ENCODE results near the gene ERICH4. TPM values are rescaled to one million over a fixed set of nuclear protein-coding genes. Genes with fewer than 3 reads are reported as not detected.

The ERICH4 gene
- polyA plus RNA-seq, 2 of the 4 experiments (the other 2 are of a cell fraction) = 0.26 TPM; not detected in 1

DNA sequence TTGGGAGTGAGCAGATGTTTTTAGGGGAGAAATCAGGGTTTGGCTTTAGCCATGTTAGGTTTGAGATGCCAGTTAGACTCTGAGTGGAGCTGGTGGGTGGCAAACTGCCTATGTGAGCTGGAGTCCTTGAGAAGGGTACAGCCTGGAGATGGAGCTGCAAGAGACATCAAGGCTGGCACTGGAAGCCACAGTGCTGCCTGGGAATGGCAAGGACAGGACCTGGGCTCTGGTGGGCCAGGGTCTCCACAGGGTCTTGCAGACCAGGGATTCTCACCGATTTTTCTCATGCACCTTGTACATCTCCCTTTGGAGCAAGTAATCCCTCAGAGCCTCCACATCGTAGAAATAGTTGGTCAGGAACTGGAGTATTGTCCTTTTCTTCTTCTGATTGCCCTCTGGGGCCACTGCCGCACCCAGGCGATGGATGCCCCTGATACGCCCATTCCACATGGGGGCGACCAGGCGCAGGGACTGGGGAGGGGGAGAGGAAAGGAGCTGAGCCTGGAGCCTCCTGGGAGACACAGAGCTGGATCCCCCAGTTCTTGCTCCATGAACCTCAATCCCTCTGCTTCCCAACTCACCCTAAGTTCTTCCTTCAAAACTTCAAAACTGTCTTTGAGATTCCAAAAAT is 4.9 kb upstream of the ERICH4 start:
- no peak for FAIRE-seq
- DNase-seq (ENCODE audit: low read depth in 1 of 2, low spot score in 1 of 2) = no peak
- Histone ChIP-seq H3K4me1 (peaks cover 13% of the 10 kb centered on the region; the same call in 2 of the 3 replicates), H3K9me3 (no peaks in the 10 kb centered on the region), H3K27ac (no peak overlapping the region), H3K4me3 (no peak overlapping the region), H3K4me2 (peak overlapping the region; percentile 81)
- TF ChIP-seq SREBF2 (IDR thresholded peaks at IDR 0.05) = no peak
- TF ChIP-seq CBX8 (IDR thresholded peaks at IDR 0.05) = no peak
- no peak for TF ChIP-seq MAFK (IDR thresholded peaks at IDR 0.05; ENCODE audit: partially characterized antibody)
- TF ChIP-seq CHD2 (IDR thresholded peaks at IDR 0.05; ENCODE audit: low read length, partially characterized antibody) = no peak
- TF ChIP-seq CHD4 (IDR thresholded peaks at IDR 0.05; ENCODE audit: borderline replicate concordance) = no peak
- TF ChIP-seq ZFP36 (IDR thresholded peaks at IDR 0.05; ENCODE audit: borderline replicate concordance, partially characterized antibody) = no peak
- no peak for TF ChIP-seq FOSB (CRISPR knock-in tag; IDR thresholded peaks at IDR 0.05)
- TF ChIP-seq ZSCAN20 (CRISPR knock-in tag; IDR thresholded peaks at IDR 0.05) = no peak
- TF ChIP-seq MAZ (IDR thresholded peaks at IDR 0.05; ENCODE audit: borderline replicate concordance, low read depth, low read length) = no peak
- TF ChIP-seq TFCP2L1 (CRISPR knock-in tag; IDR thresholded peaks at IDR 0.05) = no peak
- ATAC-seq = no peak
- ChIA-PET CTCF (interaction anchor here (1.2 to 7.3 kb wide), 15 partner anchors 12 to 357 kb away, joined by 3 to 158 read pairs (median 7); partner anchors contain the start of gene B9D2), POLR2A (interaction anchor here (2.2 kb wide), 1 partner anchor 125 kb away, joined by 10 read pairs; no protein-coding TSS in a partner anchor)
- WGBS (ENCODE audit: missing lambda C conversion rate) = 86% methylated on average over 7 of the region's 7 CpGs

GRCh38 chr19:41439441-41440222 is 3.3 kb upstream of the ERICH4 start, which contains the start of gene DMAC2:
Gene DMAC2, minus strand, starts transcription at chr19:41439912. Its CDS starts 13 bp downstream, at chr19:41439899.
- POLR2A ChIA-PET = interaction anchor here (0.6 to 2.2 kb wide), 54 partner anchors 9 to 869 kb away, joined by 3 to 51 read pairs (median 4); partner anchors contain the start of genes B3GNT8, B9D2 and RPS19
- H3K4me3 ChIP-seq = peak within 1 kb of the TSS; percentile 52
- DNase-seq (ENCODE audit: low read depth in 1 of 2, low spot score in 1 of 2) (peak; percentile 100), FAIRE-seq (peak; percentile 100), ATAC-seq (peak; percentile 96 to 99)
- WGBS (ENCODE audit: missing lambda C conversion rate) = 1% methylated on average over 40 of the region's 40 CpGs
- peaks cover 13% of the 10 kb centered on the region; the same call in 2 of the 3 replicates for H3K4me1 ChIP-seq
- H3K4me2 ChIP-seq = peak within 1 kb of the TSS; percentile 81
- H3K9me3 ChIP-seq = no peaks in the 10 kb centered on the region
- CTCF ChIA-PET = interaction anchor here (0.6 to 7.3 kb wide), 48 partner anchors 9 to 805 kb away, joined by 3 to 158 read pairs (median 4); partner anchors contain the start of genes B3GNT8 and B9D2
- H3K27ac ChIP-seq = peak within 1 kb of the TSS; percentile 81 to 86
- TF ChIP-seq CEBPB (IDR thresholded peaks at IDR 0.05) (peak; percentile 92 to 99), ELK1 (IDR thresholded peaks at IDR 0.05; ENCODE audit: low read depth, low read length) (0 out of 2 replicates have a peak, but pooled peaks have one; percentile 67), KDM5A (IDR thresholded peaks at IDR 0.05) (peak; percentile 99), MAX (IDR thresholded peaks at IDR 0.05) (peak; percentile 95), ESRRA (IDR thresholded peaks at IDR 0.05; ENCODE audit: borderline replicate concordance, low read length) (no peak), FOXS1 (CRISPR knock-in tag; IDR thresholded peaks at IDR 0.05) (no peak), TFCP2L1 (CRISPR knock-in tag; IDR thresholded peaks at IDR 0.05) (peak; percentile 74; the same call in 1 of the 2 replicates), RFX5 (IDR thresholded peaks at IDR 0.05) (peak; percentile 82), RARB (CRISPR knock-in tag; IDR thresholded peaks at IDR 0.05) (0 out of 2 replicates have a peak, but pooled peaks have one; percentile 12), MYC (IDR thresholded peaks at IDR 0.05; ENCODE audit: borderline replicate concordance, low read length) (peak; percentile 76; the same call in 1 of the 2 replicates), GATA3 (IDR thresholded peaks at IDR 0.05; ENCODE audit: borderline replicate concordance) (peak; percentile 36; the same call in 1 of the 2 replicates), TP53 (CRISPR knock-in tag; IDR thresholded peaks at IDR 0.05) (peak; percentile 34; the same call in 1 of the 2 replicates), PBX3 (IDR thresholded peaks at IDR 0.05) (peak; percentile 47; the same call in 1 of the 2 replicates), FOSL2 (IDR thresholded peaks at IDR 0.05) (no peak), FOSL2 (CRISPR knock-in tag; IDR thresholded peaks at IDR 0.05) (no peak), SMC3 (IDR thresholded peaks at IDR 0.05) (0 out of 3 replicates have a peak, but pooled peaks have one; percentile 38)
- TF ChIP-seq, protein P1, sequence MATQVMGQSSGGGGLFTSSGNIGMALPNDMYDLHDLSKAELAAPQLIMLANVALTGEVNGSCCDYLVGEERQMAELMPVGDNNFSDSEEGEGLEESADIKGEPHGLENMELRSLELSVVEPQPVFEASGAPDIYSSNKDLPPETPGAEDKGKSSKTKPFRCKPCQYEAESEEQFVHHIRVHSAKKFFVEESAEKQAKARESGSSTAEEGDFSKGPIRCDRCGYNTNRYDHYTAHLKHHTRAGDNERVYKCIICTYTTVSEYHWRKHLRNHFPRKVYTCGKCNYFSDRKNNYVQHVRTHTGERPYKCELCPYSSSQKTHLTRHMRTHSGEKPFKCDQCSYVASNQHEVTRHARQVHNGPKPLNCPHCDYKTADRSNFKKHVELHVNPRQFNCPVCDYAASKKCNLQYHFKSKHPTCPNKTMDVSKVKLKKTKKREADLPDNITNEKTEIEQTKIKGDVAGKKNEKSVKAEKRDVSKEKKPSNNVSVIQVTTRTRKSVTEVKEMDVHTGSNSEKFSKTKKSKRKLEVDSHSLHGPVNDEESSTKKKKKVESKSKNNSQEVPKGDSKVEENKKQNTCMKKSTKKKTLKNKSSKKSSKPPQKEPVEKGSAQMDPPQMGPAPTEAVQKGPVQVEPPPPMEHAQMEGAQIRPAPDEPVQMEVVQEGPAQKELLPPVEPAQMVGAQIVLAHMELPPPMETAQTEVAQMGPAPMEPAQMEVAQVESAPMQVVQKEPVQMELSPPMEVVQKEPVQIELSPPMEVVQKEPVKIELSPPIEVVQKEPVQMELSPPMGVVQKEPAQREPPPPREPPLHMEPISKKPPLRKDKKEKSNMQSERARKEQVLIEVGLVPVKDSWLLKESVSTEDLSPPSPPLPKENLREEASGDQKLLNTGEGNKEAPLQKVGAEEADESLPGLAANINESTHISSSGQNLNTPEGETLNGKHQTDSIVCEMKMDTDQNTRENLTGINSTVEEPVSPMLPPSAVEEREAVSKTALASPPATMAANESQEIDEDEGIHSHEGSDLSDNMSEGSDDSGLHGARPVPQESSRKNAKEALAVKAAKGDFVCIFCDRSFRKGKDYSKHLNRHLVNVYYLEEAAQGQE (IDR thresholded peaks at IDR 0.05) = no peak
- TF ChIP-seq, protein P2, sequence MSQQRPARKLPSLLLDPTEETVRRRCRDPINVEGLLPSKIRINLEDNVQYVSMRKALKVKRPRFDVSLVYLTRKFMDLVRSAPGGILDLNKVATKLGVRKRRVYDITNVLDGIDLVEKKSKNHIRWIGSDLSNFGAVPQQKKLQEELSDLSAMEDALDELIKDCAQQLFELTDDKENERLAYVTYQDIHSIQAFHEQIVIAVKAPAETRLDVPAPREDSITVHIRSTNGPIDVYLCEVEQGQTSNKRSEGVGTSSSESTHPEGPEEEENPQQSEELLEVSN (IDR thresholded peaks at IDR 0.05; ENCODE audit: borderline replicate concordance, low read depth) = peak; percentile 68; the same call in 1 of the 2 replicates
